ENCODE results near the gene DAPK2. TPM values are rescaled to one million over a fixed set of nuclear protein-coding genes. Genes with fewer than 3 reads are reported as not detected.

Gene DAPK2
- total and polyA plus RNA-seq, 2 of the 13 experiments (the other 11 are each of a cell fraction or from before 2014, with no cell fraction given) = 0.33 to 0.63 TPM

GRCh38 chr15:63870487-63871209 is 175.6 kb downstream of the DAPK2 start (continued):
- TF ChIP-seq ZSCAN21 (CRISPR knock-in tag; IDR thresholded peaks at IDR 0.05; ENCODE audit: borderline replicate concordance) (0 out of 2 replicates have a peak, but pooled peaks have one; percentile 66), AHR (CRISPR knock-in tag; IDR thresholded peaks at IDR 0.05) (peak; percentile 89; the same call in 1 of the 2 replicates), ZNF883 (CRISPR knock-in tag; IDR thresholded peaks at IDR 0.05; ENCODE audit: not compliant biosample characterization) (peak; percentile 45), ZSCAN5A (CRISPR knock-in tag; IDR thresholded peaks at IDR 0.05; ENCODE audit: borderline replicate concordance) (no peak), RARA (CRISPR knock-in tag; IDR thresholded peaks at IDR 0.05) (peak; percentile 81), RCOR2 (CRISPR knock-in tag; IDR thresholded peaks at IDR 0.05) (no peak), ZC3H13 (CRISPR knock-in tag; IDR thresholded peaks at IDR 0.05) (no peak), SAP130 (CRISPR knock-in tag; IDR thresholded peaks at IDR 0.05; ENCODE audit: low read depth) (peak; percentile 95), SNAPC4 (CRISPR knock-in tag; IDR thresholded peaks at IDR 0.05) (no peak), ZNF3 (CRISPR knock-in tag; IDR thresholded peaks at IDR 0.05) (peak; percentile 90), ETV5 (CRISPR knock-in tag; IDR thresholded peaks at IDR 0.05; ENCODE audit: borderline replicate concordance) (peak; percentile 57), NRL (CRISPR knock-in tag; IDR thresholded peaks at IDR 0.05; ENCODE audit: borderline replicate concordance) (peak; percentile 33; the same call in 1 of the 2 replicates), ZHX2 (IDR thresholded peaks at IDR 0.05; ENCODE audit: low read depth) (no peak), ZHX2 (CRISPR knock-in tag; IDR thresholded peaks at IDR 0.05; ENCODE audit: borderline replicate concordance) (0 out of 2 replicates have a peak, but pooled peaks have one; percentile 41), MXD1 (CRISPR knock-in tag; IDR thresholded peaks at IDR 0.05) (peak; percentile 41; the same call in 1 of the 2 replicates)

Measured in HepG2 (cell line).